ENCODE data around the gene EIF2B4.

DNA sequence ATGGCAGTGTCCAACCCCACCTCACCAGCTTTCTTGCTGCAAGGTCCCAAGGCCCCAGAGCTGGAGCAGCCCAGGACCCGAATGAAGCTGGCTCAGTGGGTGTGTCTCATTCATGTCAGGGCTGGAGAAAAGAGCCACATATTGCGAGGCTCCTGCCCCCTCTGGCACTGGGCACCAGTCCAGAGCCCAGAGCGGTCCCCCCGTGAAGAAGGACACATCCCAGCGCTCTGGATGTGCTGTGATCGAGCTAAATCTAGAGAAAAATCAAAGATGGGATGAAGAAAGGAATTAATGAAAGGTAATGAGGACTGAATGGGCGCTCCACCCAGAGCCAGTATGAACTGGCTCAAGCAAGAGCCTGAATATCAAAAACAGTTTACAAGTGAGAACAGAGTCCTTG lies 34.0 kb downstream of the EIF2B4 start:
- TF ChIP-seq SALL2 (tag by site-specific recombination; IDR thresholded peaks at IDR 0.05; ENCODE audit: borderline replicate concordance) (no peak), SP2 (tag by site-specific recombination; IDR thresholded peaks at IDR 0.05) (no peak), ZNF280D (tag by site-specific recombination; IDR thresholded peaks at IDR 0.05) (no peak), ZSCAN30 (tag by site-specific recombination; IDR thresholded peaks at IDR 0.05) (no peak), ZXDB (tag by site-specific recombination; IDR thresholded peaks at IDR 0.05) (no peak)

Measured in HEK293 (cell line).